Osteoblast (primary cell): ENCODE measurements around the gene DDI1. TPM values are rescaled to one million over a fixed set of nuclear protein-coding genes. Genes with fewer than 3 reads are reported as not detected.

Source experiments
- DNase-seq: peaks from one replicate; pipeline ENCODE4 v3.0.0; 2011; ENCODE audit warnings: low spot score, mixed read lengths; ENCODE audit not compliant: insufficient read length; ENCODE audit errors: missing footprints
- H2AFZ ChIP-seq: 2 replicates; pipeline ENCODE4 v1.6.0; 2011; ENCODE audit warnings: mild to moderate bottlenecking, low read length
- H3K27ac ChIP-seq: 2 replicates; pipeline ENCODE4 v1.5.1; 2011; ENCODE audit warnings: mild to moderate bottlenecking, low read depth, low read length, moderate library complexity
- H3K27me3 ChIP-seq: 2 replicates; pipeline ENCODE4 v1.6.0; 2012; ENCODE audit warnings: mild to moderate bottlenecking, control low read depth, inconsistent platforms, low read length, moderate library complexity; ENCODE audit not compliant: insufficient read depth
- H3K36me3 ChIP-seq: 2 replicates; pipeline ENCODE4 v1.5.1; 2011; ENCODE audit warnings: mild to moderate bottlenecking, low read length, control low read depth, moderate library complexity; ENCODE audit not compliant: insufficient read depth
- H3K4me1 ChIP-seq: 2 replicates; pipeline ENCODE4 v1.5.1; 2011; ENCODE audit warnings: mild to moderate bottlenecking, low read length, control low read depth, moderate library complexity; ENCODE audit not compliant: insufficient read depth
- H3K4me2 ChIP-seq: 2 replicates; pipeline ENCODE4 v1.6.0; 2011; ENCODE audit warnings: mild to moderate bottlenecking, low read length; ENCODE audit not compliant: insufficient read depth
- H3K4me3 ChIP-seq: fragments of 200-600 bp; sonication (generic); 3 replicates; pipeline ENCODE4 v1.5.1; 2012; ENCODE audit warnings: mild to moderate bottlenecking, low read length, inconsistent platforms; ENCODE audit not compliant: insufficient read depth
- H3K79me2 ChIP-seq: 2 replicates; pipeline ENCODE4 v1.6.0; 2012; ENCODE audit warnings: mild to moderate bottlenecking, low read length, control low read depth, inconsistent platforms; ENCODE audit not compliant: insufficient read depth
- H3K9me3 ChIP-seq: 2 replicates; pipeline ENCODE4 v1.5.1; 2011; ENCODE audit warnings: low read depth, low read length, control low read depth
- H4K20me1 ChIP-seq: 2 replicates; pipeline ENCODE4 v1.6.0; 2012; ENCODE audit warnings: mild to moderate bottlenecking, low read length, control low read depth; ENCODE audit not compliant: insufficient read depth
- total RNA-seq: library from RNA; depleted of rRNA; stranded (reverse); fragments of >200 nt; gene quantifications from 2 replicates; pipeline ENCODE4 v1.2.3, GENCODE V29; 2012
- TF ChIP-seq, protein P1 (sequence below): IDR thresholded peaks from 2 replicates; pipeline ENCODE4 v1.5.1; 2011; ENCODE audit warnings: mild to moderate bottlenecking, low read depth, low read length, moderate library complexity; ENCODE audit errors: extremely low read depth

Gene DDI1
- total RNA-seq, 1 donor, result not detected

GRCh38 chr11:104024572-104024971 is 11.9 kb upstream of the DDI1 start:
- no peaks in the 10 kb centered on the region for H4K20me1 ChIP-seq
- no peaks in the 10 kb centered on the region for H3K36me3 ChIP-seq
- H3K79me2 ChIP-seq, result no peaks in the 10 kb centered on the region
- H3K4me2 ChIP-seq, result no peak overlapping the region
- no peak overlapping the region for H2AFZ ChIP-seq
- no peak overlapping the region for H3K4me3 ChIP-seq
- no peak for DNase-seq
- no peaks in the 10 kb centered on the region for H3K9me3 ChIP-seq
- TF ChIP-seq, protein P1, sequence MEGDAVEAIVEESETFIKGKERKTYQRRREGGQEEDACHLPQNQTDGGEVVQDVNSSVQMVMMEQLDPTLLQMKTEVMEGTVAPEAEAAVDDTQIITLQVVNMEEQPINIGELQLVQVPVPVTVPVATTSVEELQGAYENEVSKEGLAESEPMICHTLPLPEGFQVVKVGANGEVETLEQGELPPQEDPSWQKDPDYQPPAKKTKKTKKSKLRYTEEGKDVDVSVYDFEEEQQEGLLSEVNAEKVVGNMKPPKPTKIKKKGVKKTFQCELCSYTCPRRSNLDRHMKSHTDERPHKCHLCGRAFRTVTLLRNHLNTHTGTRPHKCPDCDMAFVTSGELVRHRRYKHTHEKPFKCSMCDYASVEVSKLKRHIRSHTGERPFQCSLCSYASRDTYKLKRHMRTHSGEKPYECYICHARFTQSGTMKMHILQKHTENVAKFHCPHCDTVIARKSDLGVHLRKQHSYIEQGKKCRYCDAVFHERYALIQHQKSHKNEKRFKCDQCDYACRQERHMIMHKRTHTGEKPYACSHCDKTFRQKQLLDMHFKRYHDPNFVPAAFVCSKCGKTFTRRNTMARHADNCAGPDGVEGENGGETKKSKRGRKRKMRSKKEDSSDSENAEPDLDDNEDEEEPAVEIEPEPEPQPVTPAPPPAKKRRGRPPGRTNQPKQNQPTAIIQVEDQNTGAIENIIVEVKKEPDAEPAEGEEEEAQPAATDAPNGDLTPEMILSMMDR, result no peak
- no peak overlapping the region for H3K27ac ChIP-seq
- no peaks in the 10 kb centered on the region for H3K4me1 ChIP-seq
- no peaks in the 10 kb centered on the region for H3K27me3 ChIP-seq

- Histone ChIP-seq H3K27me3 (no peaks in the 10 kb centered on the region), H3K4me2 (no peak overlapping the region), H3K36me3 (no peaks in the 10 kb centered on the region), H2AFZ (no peak overlapping the region), H3K9me3 (no peaks in the 10 kb centered on the region), H3K4me3 (no peak overlapping the region), H3K27ac (no peak overlapping the region), H3K4me1 (no peaks in the 10 kb centered on the region), H3K79me2 (no peaks in the 10 kb centered on the region), H4K20me1 (no peaks in the 10 kb centered on the region)
- DNase-seq, result no peak
- TF ChIP-seq, protein P1, result no peak
Measured at GRCh38 chr11:104028476-104029263, 7.8 kb upstream of the DDI1 start.

GRCh38 chr11:104033134-104033533 is 3.3 kb upstream of the DDI1 start:
- no peaks in the 10 kb centered on the region for H3K27me3 ChIP-seq
- no peaks in the 10 kb centered on the region for H3K36me3 ChIP-seq
- H3K4me1 ChIP-seq, result no peaks in the 10 kb centered on the region
- H3K9me3 ChIP-seq, result no peaks in the 10 kb centered on the region
- H3K79me2 ChIP-seq, result no peaks in the 10 kb centered on the region
- H2AFZ ChIP-seq, result no peak overlapping the region
- no peak overlapping the region for H3K27ac ChIP-seq
- DNase-seq, result peak; percentile 46
- H4K20me1 ChIP-seq, result no peaks in the 10 kb centered on the region
- no peak overlapping the region for H3K4me2 ChIP-seq
- H3K4me3 ChIP-seq, result no peak overlapping the region
- TF ChIP-seq, protein P1, result no peak

- Histone ChIP-seq H3K36me3 (no peaks in the 10 kb centered on the region), H2AFZ (no peak overlapping the region), H3K27ac (no peak overlapping the region), H3K4me1 (no peaks in the 10 kb centered on the region), H3K27me3 (no peaks in the 10 kb centered on the region), H3K79me2 (no peaks in the 10 kb centered on the region), H3K4me2 (no peak overlapping the region), H4K20me1 (no peaks in the 10 kb centered on the region), H3K9me3 (no peaks in the 10 kb centered on the region), H3K4me3 (no peak overlapping the region)
- TF ChIP-seq, protein P1, result no peak
- DNase-seq, result no peak
Measured at GRCh38 chr11:104033561-104033960, 2.9 kb upstream of the DDI1 start.
